ENCODE data around the gene BRD3.

BRD3 gene

DNA sequence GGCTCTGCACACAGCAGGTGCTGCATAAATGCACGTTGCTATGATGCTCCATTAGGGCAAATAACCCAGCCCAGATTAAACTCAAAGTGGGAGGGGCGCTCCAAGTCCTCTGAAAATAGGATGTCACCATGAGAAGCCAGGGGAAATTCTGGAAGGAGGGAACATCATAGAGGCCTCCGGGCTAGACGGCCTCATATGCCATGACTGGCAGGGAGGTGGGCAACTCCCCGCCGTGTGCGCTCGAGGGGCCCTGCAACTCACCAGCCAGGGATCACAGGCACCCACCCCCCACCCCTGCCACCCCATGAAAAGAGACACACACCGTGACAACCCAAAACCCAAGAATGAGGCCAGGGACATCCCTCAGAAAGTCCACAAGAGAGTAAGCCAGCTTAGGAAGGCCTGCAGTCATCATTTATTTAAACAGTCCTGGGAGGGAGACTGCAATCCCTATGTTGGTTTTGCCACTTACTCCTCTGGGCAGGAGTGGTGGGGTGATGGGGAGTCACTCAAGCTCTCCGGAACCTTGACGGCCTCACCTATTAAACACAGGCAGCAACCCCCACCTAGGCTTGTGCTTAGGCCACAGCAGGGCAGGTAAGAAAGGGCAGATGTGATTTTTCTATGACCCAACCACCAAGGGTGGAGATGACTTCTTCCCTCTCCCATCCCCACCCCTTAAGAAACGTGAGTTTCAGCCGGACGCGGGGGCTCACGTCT, 79.7 kb downstream of the BRD3 start:
- DNase-seq (ENCODE audit: low read depth): no peak
- TF ChIP-seq CTCF (conservative IDR thresholded peaks at IDR 0.05; ENCODE audit: low read depth, low read length): no peak
- no peak overlapping the region for H3K4me3 ChIP-seq (ENCODE audit: low read length)

GRCh38 chr9:133987446-133987788, 80.4 kb downstream of the BRD3 start:
- DNase-seq (ENCODE audit: low read depth): no peak
- H3K4me3 ChIP-seq (ENCODE audit: low read length): no peak overlapping the region
- no peak for TF ChIP-seq CTCF (conservative IDR thresholded peaks at IDR 0.05; ENCODE audit: low read depth, low read length)

GRCh38 chr9:133986774-133987445, 80.9 kb downstream of the BRD3 start:
- no peak for DNase-seq (ENCODE audit: low read depth)
- no peak for TF ChIP-seq CTCF (conservative IDR thresholded peaks at IDR 0.05; ENCODE audit: low read depth, low read length)
- H3K4me3 ChIP-seq (ENCODE audit: low read length): no peak overlapping the region

DNA sequence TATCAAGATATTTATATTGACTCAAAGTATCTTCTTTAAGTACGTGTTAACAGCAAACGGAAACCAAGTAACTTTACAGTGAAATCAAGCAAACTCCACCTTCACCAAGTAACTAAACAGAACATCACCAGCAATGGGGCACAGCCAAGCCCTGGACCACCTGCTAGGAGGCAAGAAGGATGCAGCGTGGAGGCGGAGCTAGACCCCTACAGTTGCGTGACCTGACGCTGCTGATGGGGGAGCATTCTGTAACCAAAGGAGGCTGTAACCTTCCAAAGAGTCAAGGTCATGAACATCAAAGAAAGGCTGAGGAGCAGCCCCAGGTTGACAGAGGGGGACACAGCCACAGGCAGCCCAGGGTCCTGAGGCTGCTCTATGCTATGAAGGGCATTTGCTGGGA, 81.8 kb downstream of the BRD3 start:
- DNase-seq (ENCODE audit: low read depth): no peak
- no peak overlapping the region for H3K4me3 ChIP-seq (ENCODE audit: low read length)
- TF ChIP-seq CTCF (conservative IDR thresholded peaks at IDR 0.05; ENCODE audit: low read depth, low read length): no peak

- H3K4me3 ChIP-seq (ENCODE audit: low read length): no peak overlapping the region
- no peak for DNase-seq (ENCODE audit: low read depth)
- no peak for TF ChIP-seq CTCF (conservative IDR thresholded peaks at IDR 0.05; ENCODE audit: low read depth, low read length)
These were observed 84.7 kb downstream of the BRD3 start for GRCh38 chr9:133982971-133983720.

DNA sequence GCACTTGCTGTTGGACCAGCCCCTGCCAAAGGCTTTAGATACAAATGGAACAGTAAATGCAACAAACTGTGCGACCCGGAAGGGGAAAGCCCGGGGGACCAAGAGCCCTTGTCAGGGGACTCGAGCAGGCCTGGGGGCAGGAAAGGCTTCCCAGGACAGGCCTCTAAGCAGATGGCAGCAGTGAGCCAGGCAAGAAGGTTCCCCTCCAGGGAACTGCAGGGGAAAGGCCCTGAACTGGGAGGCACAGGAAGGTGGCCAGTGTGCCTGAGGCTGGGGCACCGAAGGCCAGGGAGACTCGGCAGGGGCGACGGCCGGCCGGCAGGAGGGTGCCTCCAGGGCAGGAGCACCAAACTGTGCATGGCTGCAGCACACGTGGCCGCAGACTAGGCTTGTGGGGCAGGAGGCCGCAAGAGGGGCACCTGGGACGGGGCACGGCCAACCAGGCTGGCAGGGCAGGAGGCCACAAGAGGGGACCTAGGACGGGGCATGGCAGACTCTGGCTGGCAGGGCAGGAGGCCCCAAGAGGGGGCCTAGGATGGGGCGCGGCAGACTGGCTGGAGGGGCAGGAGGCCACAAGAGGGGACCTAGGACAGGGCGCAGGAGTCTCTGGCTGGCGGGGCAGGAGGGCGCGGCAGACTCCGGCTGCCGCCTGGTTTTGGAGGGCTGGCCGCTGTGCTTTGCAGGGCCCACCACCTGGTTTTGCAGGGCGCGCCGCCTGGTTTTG, 85.7 kb downstream of the BRD3 start:
- H3K4me3 ChIP-seq (ENCODE audit: low read length): no peak overlapping the region
- no peak for TF ChIP-seq CTCF (conservative IDR thresholded peaks at IDR 0.05; ENCODE audit: low read depth, low read length)
- DNase-seq (ENCODE audit: low read depth): no peak

Data from retinal pigment epithelial cell (primary cell).